Activated naive CD8-positive, alpha-beta T cell treated with anti-CD3 and anti-CD28 coated beads, Interleukin-2, amount 10 ng/mL, durations not matched to agents 7 days and 5 days (primary cell): ENCODE data around the gene FKBP5. TPM values are rescaled to one million over a fixed set of nuclear protein-coding genes. Genes with fewer than 3 reads are reported as not detected.

ENCODE experiments used
- ATAC-seq: fragments of 150-1000 bp; cut with Tn5 transposase; one replicate; pipeline ENCODE4 v1.10.0; 2021; ENCODE audit warnings: low read depth, moderate library complexity
- POLR2A ChIA-PET: fragments of 350-600 bp; sonication (Branson Sonifier 250); formaldehyde crosslinking; loops from one replicate; lab custom pipeline; 2021; ENCODE audit warnings: antibody characterized with exemption; lab: Charles Lee
- DNase-seq: peaks from one replicate; pipeline ENCODE4 v3.0.0; 2021
- H3K27ac Mint-ChIP-seq: one replicate; pipeline ENCODE4 v1.8.0; 2022; ENCODE audit warnings: mild to moderate bottlenecking, mixed read lengths
- H3K27me3 Mint-ChIP-seq: one replicate; pipeline ENCODE4 v1.8.0; 2022; ENCODE audit warnings: mild to moderate bottlenecking, moderate library complexity, mixed read lengths
- H3K36me3 Mint-ChIP-seq: one replicate; pipeline ENCODE4 v1.8.0; 2021; ENCODE audit warnings: mild to moderate bottlenecking, mixed read lengths
- H3K4me1 Mint-ChIP-seq: one replicate; pipeline ENCODE4 v1.8.0; 2021; ENCODE audit warnings: mixed read lengths
- H3K4me3 Mint-ChIP-seq: one replicate; pipeline ENCODE4 v1.8.0; 2022; ENCODE audit warnings: mild to moderate bottlenecking, moderate library complexity, mixed read lengths
- H3K9me3 Mint-ChIP-seq: one replicate; pipeline ENCODE4 v1.8.0; 2021; ENCODE audit warnings: mixed read lengths
- total RNA-seq, 2 experiments: library from RNA; stranded (reverse); gene quantifications; one replicate each; pipeline ENCODE4 v1.2.3, GENCODE V29; 2021

The FKBP5 gene
- total RNA-seq, 2 experiments from 2014 or later, result 78.6 to 79.8 TPM

DNA sequence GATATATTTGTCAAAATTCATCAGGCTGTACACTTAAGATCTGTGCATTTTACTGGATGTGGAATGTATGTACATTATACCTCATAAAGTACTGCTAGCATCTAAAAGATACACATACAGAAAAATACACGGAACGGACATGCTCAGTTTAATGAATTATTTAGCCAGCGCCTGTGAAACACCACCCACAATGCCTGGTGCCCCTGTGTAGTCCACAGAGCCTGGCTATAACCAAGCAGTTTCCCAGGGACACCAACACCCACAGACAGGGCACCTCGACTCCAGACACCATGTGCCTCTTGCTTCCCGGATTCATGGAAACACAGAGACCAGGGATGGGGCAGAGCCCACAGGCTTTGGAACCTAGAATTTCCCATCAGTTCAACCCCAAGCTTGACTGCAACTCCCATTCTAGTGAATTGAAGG is 30.7 kb upstream of the FKBP5 start:
- POLR2A ChIA-PET, result interaction anchor here (0.6 to 2.6 kb wide), 5 partner anchors 8 to 56 kb away, joined by 3 to 14 read pairs (median 4); no protein-coding TSS in a partner anchor
- Mint-ChIP-seq H3K4me1 (peaks cover 37% of the 10 kb centered on the region), H3K4me3 (peak overlapping the region; percentile 65), H3K27ac (peak overlapping the region; percentile 91), H3K27me3 (no peaks in the 10 kb centered on the region), H3K36me3 (no peaks in the 10 kb centered on the region), H3K9me3 (no peaks in the 10 kb centered on the region)
- DNase-seq, result peak; percentile 43
- ATAC-seq, result peak; percentile 6

DNA sequence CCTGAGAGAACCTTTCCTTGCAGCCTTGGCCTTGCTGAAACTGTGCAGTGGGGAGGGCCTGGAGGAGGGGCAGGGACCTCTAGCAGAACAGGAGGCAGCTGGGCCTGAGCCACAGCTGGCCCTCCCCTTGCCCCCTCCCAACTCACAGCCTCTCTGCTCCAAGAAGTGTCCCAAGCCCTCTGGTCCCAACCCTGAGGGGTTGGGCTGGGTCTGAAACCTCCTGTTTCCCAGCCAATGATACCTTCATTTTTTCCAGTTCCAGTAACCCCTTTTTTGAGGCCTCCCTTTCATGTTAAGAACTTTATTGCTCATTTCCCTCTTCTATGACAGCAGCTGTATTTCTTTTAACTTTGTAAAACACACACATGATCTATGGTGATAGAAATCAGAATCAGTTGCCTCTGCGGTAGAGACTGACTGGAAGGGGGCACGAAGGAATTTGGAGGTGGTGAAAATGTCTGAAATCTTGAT is 30.2 kb upstream of the FKBP5 start:
- Mint-ChIP-seq H3K4me3 (peak overlapping the region; percentile 65), H3K9me3 (no peaks in the 10 kb centered on the region), H3K27me3 (no peaks in the 10 kb centered on the region), H3K4me1 (peaks cover 37% of the 10 kb centered on the region), H3K36me3 (no peaks in the 10 kb centered on the region), H3K27ac (peak overlapping the region; percentile 91)
- ATAC-seq (peak; percentile 34), DNase-seq (peak; percentile 44)
- POLR2A ChIA-PET, result interaction anchor here (0.5 to 2.6 kb wide), 4 partner anchors 8 to 626 kb away, joined by 3 to 14 read pairs (median 4); no protein-coding TSS in a partner anchor

- Mint-ChIP-seq H3K27me3 (no peaks in the 10 kb centered on the region), H3K4me3 (peak overlapping the region; percentile 65), H3K4me1 (peaks cover 41% of the 10 kb centered on the region), H3K9me3 (no peaks in the 10 kb centered on the region), H3K27ac (peak overlapping the region; percentile 91), H3K36me3 (no peaks in the 10 kb centered on the region)
- DNase-seq, result peak; percentile 24
- no peak for ATAC-seq
- POLR2A ChIA-PET, result interaction anchor here (1.4 to 2.6 kb wide), 3 partner anchors 9 to 55 kb away, joined by 3 to 14 read pairs (median 5); no protein-coding TSS in a partner anchor
Measured at GRCh38 chr6:35718375-35718736, 29.6 kb upstream of the FKBP5 start.

DNA sequence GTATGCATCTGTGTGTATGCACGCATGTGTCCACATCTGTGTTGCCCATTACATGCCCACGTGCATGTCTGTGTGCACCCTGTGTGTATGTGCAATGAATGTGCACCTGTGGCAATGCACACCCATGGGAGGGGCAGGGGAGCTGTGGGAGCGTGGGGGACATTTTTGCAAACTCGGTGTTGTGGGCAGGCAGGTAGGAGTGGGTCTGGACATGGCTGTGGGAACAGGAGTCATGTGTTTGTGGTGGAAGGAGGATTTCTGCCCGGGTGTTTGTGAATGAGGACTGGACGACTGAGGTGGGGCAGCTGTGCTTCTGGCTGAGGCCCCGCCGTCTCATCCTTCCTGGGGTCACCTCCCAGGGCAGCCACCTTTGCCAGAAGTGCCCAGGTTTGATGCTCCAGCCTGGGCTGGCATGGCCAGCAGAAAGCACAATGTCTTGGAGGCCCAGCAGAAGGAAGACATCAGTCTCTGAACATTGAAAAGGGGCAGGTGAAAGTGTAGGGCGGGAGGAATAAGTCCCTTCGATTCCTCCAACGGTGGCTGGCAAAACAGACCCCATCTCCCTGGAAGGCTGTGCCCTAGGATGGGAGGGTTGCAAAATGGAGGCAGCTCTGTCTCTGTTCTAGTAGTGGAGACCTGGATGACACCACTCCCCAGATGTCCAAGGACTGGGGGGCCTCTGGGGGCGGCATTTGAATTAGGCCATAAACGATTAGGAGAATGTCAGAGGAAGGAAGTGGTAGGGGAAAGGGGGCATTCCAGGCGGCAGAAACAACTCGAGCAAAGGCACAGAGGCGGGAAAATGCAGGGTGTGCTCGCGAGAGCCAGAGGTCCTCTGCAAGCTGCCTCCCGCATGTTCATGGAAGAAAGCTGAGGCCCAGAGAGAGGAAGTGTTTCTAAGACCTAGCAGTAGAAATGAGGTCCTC is 29.0 kb upstream of the FKBP5 start:
- no peaks in the 10 kb centered on the region for H3K36me3 Mint-ChIP-seq
- DNase-seq (peak; percentile 28), ATAC-seq (no peak)
- POLR2A ChIA-PET, result interaction anchor here (1.4 to 2.6 kb wide), 4 partner anchors 8 to 55 kb away, joined by 3 to 14 read pairs (median 4); no protein-coding TSS in a partner anchor
- peak overlapping the region; percentile 91 for H3K27ac Mint-ChIP-seq
- no peaks in the 10 kb centered on the region for H3K27me3 Mint-ChIP-seq
- peaks cover 45% of the 10 kb centered on the region for H3K4me1 Mint-ChIP-seq
- peak overlapping the region; percentile 65 for H3K4me3 Mint-ChIP-seq
- H3K9me3 Mint-ChIP-seq, result no peaks in the 10 kb centered on the region

GRCh38 chr6:35716798-35717197 is 28.1 kb upstream of the FKBP5 start:
- H3K9me3 Mint-ChIP-seq, result no peaks in the 10 kb centered on the region
- H3K27ac Mint-ChIP-seq, result peak overlapping the region; percentile 91
- no peak for ATAC-seq
- no peaks in the 10 kb centered on the region for H3K36me3 Mint-ChIP-seq
- peaks cover 51% of the 10 kb centered on the region for H3K4me1 Mint-ChIP-seq
- peak; percentile 13 for DNase-seq
- H3K27me3 Mint-ChIP-seq, result no peaks in the 10 kb centered on the region
- POLR2A ChIA-PET, result interaction anchor here (1.7 kb wide), 1 partner anchor 9 kb away, joined by 4 read pairs; no protein-coding TSS in a partner anchor
- H3K4me3 Mint-ChIP-seq, result no peak overlapping the region

GRCh38 chr6:35713006-35713767 is 24.5 kb upstream of the FKBP5 start:
- Mint-ChIP-seq H3K4me3 (no peak overlapping the region), H3K27ac (no peak overlapping the region), H3K27me3 (no peaks in the 10 kb centered on the region), H3K4me1 (peaks cover 32% of the 10 kb centered on the region), H3K36me3 (no peaks in the 10 kb centered on the region), H3K9me3 (no peaks in the 10 kb centered on the region)
- POLR2A ChIA-PET, result interaction anchor here (0.5 to 1.2 kb wide), 5 partner anchors 11 to 1440 kb away, joined by 3 to 6 read pairs (median 4); no protein-coding TSS in a partner anchor
- peak; percentile 30 for DNase-seq
- peak; percentile 28 for ATAC-seq

GRCh38 chr6:35711731-35712130 is 23.0 kb upstream of the FKBP5 start:
- no peak for ATAC-seq
- H3K36me3 Mint-ChIP-seq, result no peaks in the 10 kb centered on the region
- no peaks in the 10 kb centered on the region for H3K27me3 Mint-ChIP-seq
- no peaks in the 10 kb centered on the region for H3K9me3 Mint-ChIP-seq
- no peak overlapping the region for H3K27ac Mint-ChIP-seq
- peaks cover 22% of the 10 kb centered on the region for H3K4me1 Mint-ChIP-seq
- no peak overlapping the region for H3K4me3 Mint-ChIP-seq
- POLR2A ChIA-PET, result no interaction called here
- DNase-seq, result peak; percentile 3

DNA sequence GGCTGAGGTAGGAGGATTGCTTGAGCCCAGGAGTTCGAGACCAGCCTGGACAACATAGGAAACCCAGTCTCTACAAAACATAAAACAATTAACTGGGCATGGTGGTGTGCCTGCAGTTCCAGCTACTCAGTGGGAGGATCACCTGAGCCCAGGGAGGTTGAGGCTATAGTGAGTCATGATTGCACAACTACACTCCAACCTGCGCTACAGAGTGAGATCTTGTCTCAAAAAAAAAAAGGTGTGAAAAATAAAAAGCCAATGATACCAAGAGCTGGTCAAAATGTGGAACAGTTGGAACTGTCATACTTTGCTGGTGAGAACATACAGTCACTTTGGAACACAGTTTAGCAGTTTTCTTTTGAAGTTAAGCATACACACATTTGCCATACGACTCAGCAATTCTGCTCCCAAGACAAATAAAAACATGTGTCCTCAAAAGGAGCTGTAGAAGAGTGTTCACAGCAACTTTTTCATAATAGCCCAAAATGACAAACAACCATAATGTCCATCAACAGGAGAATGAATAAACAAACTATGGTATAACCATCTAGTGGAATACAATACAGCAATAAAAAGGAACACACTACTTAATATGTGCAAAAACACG is 21.6 kb upstream of the FKBP5 start:
- Mint-ChIP-seq H3K4me3 (no peak overlapping the region), H3K9me3 (no peaks in the 10 kb centered on the region), H3K27me3 (no peaks in the 10 kb centered on the region), H3K27ac (peak overlapping the region; percentile 37), H3K4me1 (peaks cover 26% of the 10 kb centered on the region), H3K36me3 (no peaks in the 10 kb centered on the region)
- DNase-seq (peak; percentile 26), ATAC-seq (peak; percentile 84)
- POLR2A ChIA-PET, result interaction anchor here (0.6 kb wide), 1 partner anchor 10 kb away, joined by 3 read pairs; no protein-coding TSS in a partner anchor

DNA sequence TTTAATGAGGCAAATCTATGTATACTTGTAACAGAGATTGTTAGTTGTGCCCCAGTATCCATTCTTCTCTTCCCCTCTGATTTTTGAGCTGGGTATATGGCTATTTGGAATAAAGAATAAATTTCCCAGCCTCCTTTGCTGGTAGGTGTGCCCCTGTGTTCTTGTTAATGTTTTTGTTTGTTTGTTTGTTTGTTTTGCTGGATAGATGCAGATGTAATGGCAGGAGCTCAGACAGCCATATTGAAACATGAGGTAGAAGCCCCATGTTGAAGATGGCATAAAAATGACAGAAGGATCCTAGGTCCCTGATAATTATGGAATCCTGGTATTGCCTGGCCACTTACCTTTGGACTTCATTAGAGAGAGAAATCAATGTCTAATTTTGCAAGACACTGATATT is 19.9 kb upstream of the FKBP5 start:
- Mint-ChIP-seq H3K9me3 (peaks cover 3% of the 10 kb centered on the region), H3K4me1 (peaks cover 23% of the 10 kb centered on the region), H3K27ac (no peak overlapping the region), H3K4me3 (no peak overlapping the region), H3K27me3 (no peaks in the 10 kb centered on the region), H3K36me3 (no peaks in the 10 kb centered on the region)
- POLR2A ChIA-PET, result no interaction called here
- no peak for ATAC-seq
- no peak for DNase-seq

DNA sequence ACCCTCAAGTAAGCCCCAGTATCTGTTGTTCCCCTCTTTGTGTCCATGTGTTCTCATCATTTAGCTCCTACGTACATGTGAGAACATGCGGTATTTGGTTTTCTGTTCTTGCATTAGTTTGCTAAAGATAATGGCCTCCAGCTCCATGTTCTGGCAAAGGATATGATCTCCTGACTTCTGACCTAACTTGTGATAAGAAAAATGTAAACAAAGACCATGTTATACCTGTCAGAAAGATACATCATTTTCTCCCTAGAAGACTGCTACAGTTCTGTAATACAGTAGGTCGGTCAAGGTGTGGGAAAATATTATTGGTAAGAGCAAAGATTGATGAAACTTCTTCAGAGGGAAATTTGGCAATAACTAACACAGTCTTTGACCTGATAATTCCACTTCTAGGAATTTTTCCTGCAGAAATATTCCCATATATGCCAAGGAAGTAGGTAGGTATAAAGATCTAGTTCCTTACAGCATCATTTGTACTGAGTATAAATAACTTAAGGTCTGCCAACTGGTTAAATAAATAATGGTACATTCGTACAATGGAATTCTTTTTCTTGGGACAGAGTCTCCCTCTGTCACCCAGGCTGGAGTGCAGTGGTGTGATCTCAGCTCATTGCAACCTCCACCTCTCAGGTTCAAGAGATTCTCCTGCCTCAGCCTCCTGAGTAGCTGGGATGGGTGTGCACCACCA is 19.1 kb upstream of the FKBP5 start:
- Mint-ChIP-seq H3K27me3 (no peaks in the 10 kb centered on the region), H3K4me1 (peaks cover 21% of the 10 kb centered on the region), H3K9me3 (peaks cover 3% of the 10 kb centered on the region), H3K36me3 (no peaks in the 10 kb centered on the region), H3K27ac (no peak overlapping the region), H3K4me3 (no peak overlapping the region)
- no peak for ATAC-seq
- POLR2A ChIA-PET, result no interaction called here
- DNase-seq, result no peak

GRCh38 chr6:35706468-35706867 is 17.8 kb upstream of the FKBP5 start:
- Mint-ChIP-seq H3K4me3 (no peak overlapping the region), H3K27me3 (no peaks in the 10 kb centered on the region), H3K27ac (no peak overlapping the region), H3K9me3 (peaks cover 3% of the 10 kb centered on the region), H3K36me3 (no peaks in the 10 kb centered on the region), H3K4me1 (peaks cover 15% of the 10 kb centered on the region)
- no peak for ATAC-seq
- no peak for DNase-seq
- POLR2A ChIA-PET, result no interaction called here

DNA sequence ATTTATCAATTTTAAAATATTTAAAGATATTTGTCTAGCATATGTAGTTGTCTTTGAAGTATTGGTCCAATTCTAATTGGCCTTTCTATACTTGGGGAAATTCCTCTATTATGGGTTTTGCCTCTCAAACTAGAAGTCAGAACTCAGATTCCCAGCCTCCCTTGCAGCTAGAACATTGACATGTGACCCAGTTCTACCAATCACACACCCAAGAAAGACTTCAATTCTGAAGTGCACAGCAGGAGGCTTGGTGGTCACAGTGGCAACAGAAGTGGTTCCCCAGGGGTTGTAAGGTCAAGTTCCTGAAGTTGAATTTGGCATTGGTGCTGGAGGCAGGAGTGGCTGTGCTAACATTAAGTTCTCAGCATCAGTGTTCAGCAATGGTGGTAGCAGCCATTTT is 14.8 kb upstream of the FKBP5 start:
- Mint-ChIP-seq H3K27me3 (no peaks in the 10 kb centered on the region), H3K9me3 (peaks cover 3% of the 10 kb centered on the region), H3K27ac (no peak overlapping the region), H3K4me1 (peaks cover 6% of the 10 kb centered on the region), H3K4me3 (no peak overlapping the region), H3K36me3 (no peaks in the 10 kb centered on the region)
- DNase-seq (no peak), ATAC-seq (no peak)
- POLR2A ChIA-PET, result no interaction called here
